Astrocyte of the cerebellum (primary cell): ENCODE results near the gene CYP27C1.

Source experiments
- DNase-seq: peaks from one replicate; pipeline ENCODE4 v3.0.0-alpha.2; 2011; ENCODE audit warnings: low read depth
- H3K4me3 ChIP-seq: 2 replicates; pipeline ENCODE4 v1.5.1; 2011; ENCODE audit warnings: mild to moderate bottlenecking, low read depth, low read length, moderate library complexity
- in situ Hi-C: cut with HindIII; loops from 2 replicates; pipeline ENCODE4 v1.10.0; 2017; ENCODE audit warnings: low sequenced_read_pairs
- TF ChIP-seq, protein P1 (sequence below): IDR thresholded peaks from 2 replicates; pipeline ENCODE4 v1.5.1; 2012; ENCODE audit warnings: low read length, low read depth, moderate library complexity, mild to moderate bottlenecking; ENCODE audit errors: missing control alignments

Gene CYP27C1

DNA sequence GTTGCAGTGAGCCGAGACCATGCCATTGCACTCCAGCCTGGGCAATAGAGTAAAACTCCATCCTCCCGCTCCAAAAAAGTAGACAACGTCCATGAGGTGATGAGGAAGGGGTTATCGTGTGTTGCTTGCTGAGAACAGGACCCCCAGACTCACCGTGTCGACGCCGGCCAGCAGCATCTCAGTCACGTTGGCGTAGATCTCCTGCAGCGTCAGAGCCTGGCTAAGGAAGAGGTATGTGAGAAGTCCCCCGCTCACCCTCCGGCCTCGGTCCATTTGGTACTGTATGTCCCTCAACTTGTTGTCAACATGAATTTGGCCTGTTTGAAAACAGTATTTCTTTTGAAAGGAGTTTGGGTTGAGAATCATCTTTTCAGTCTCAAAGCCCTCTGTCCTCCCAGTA, 20.9 kb downstream of the CYP27C1 start:
- TF ChIP-seq, protein P1, sequence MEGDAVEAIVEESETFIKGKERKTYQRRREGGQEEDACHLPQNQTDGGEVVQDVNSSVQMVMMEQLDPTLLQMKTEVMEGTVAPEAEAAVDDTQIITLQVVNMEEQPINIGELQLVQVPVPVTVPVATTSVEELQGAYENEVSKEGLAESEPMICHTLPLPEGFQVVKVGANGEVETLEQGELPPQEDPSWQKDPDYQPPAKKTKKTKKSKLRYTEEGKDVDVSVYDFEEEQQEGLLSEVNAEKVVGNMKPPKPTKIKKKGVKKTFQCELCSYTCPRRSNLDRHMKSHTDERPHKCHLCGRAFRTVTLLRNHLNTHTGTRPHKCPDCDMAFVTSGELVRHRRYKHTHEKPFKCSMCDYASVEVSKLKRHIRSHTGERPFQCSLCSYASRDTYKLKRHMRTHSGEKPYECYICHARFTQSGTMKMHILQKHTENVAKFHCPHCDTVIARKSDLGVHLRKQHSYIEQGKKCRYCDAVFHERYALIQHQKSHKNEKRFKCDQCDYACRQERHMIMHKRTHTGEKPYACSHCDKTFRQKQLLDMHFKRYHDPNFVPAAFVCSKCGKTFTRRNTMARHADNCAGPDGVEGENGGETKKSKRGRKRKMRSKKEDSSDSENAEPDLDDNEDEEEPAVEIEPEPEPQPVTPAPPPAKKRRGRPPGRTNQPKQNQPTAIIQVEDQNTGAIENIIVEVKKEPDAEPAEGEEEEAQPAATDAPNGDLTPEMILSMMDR: no peak
- no peak overlapping the region for H3K4me3 ChIP-seq
- in situ Hi-C loops: no loop called here
- no peak for DNase-seq

- DNase-seq: no peak
- in situ Hi-C loops: no loop called here
- no peak overlapping the region for H3K4me3 ChIP-seq
- TF ChIP-seq, protein P1: peak; percentile 55
These were observed 22.4 kb downstream of the CYP27C1 start for GRCh38 chr2:127197475-127198385.

- H3K4me3 ChIP-seq: no peak overlapping the region
- TF ChIP-seq, protein P1: no peak
- in situ Hi-C loops: no loop called here
- DNase-seq: no peak
These were observed 23.1 kb downstream of the CYP27C1 start for GRCh38 chr2:127196998-127197397.

DNA sequence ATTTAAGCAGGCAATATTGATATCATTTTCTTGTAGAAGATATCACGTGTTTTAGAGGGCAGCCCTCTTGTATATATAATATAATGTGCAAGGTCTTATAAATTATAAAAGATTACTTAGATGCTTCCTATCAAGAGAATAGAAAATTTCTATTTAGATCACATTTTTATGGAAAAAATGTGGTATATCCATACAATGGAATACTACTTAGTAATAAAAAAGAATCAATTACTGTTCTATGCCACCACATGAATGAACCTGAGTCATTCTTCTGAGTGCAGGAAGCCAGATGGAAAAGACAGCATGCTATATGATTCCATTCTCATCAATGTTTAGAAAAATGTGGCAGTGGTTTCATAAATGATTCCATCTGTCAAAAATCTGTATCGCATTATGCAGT, 23.6 kb downstream of the CYP27C1 start:
- TF ChIP-seq, protein P1: no peak
- no peak overlapping the region for H3K4me3 ChIP-seq
- in situ Hi-C loops: no loop called here
- no peak for DNase-seq

DNA sequence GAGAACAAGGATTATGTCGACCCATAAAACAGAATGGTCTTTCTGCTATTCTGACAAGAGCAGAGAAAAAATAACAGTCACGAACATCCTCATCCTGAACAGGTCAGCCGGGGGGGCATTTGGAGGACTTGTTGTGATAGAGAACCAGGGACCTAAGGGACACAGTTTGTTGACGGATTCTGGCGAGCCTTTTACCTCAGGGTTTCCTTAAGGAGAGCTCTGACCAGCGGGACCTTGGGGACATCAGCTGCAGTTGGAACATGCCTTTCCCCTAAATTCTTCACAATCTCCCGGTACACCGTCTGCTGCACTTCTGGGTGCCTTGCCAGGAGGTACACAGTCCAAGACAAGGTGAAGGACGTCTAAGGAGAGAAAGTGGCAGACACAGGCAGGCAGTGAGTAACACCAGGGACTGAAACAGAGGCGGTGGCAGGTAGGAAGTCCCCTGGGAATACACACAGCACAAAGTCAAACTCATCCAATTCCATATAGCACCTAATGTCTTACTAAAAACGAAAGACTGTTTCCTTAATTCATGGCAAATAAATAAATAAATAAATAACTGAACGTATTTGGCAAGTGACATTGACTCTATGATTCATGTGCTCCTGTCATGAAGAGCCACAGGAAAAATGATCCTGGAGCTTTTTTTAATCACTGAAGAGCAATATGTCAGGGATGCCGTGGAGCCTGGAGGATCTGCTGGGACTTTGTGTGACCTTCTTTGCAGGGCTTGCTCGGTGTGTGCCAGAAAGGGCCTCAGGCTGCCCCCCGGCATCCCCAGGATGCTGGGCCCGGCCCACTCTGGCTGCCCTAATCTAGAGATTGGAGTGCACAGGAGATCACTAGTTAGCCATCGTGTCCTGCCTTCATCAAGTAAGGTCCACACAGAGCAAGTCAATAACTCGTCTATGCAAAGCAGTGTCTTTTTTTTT, 24.7 kb downstream of the CYP27C1 start:
- DNase-seq: no peak
- in situ Hi-C loops: no loop called here

GRCh38 chr2:127194447-127194846, 25.7 kb downstream of the CYP27C1 start:
- TF ChIP-seq, protein P1: no peak
- DNase-seq: no peak
- no peak overlapping the region for H3K4me3 ChIP-seq
- in situ Hi-C loops: no loop called here

More for the DNA sequence above, 24.7 kb downstream of the CYP27C1 start:
- TF ChIP-seq, protein P1: no peak
- H3K4me3 ChIP-seq: no peak overlapping the region
